BJ (cell line): Measurements from ENCODE around the gene ACTL7B. TPM values are rescaled to one million over a fixed set of nuclear protein-coding genes. Genes with fewer than 3 reads are reported as not detected.
"Not testable (repeated sequence)": the region's sequence is repeated elsewhere in the genome, so short reads cannot be mapped to it uniquely, and the experiment has no call there.

Source experiments
- CTCF ChIA-PET: fragments of 350-600 bp; formaldehyde crosslinking; extraction: SDS; loops from one replicate; lab custom pipeline; 2021; ENCODE audit warnings: antibody characterized with exemption, inconsistent platforms; lab: Yijun Ruan, JAX
- POLR2A ChIA-PET: fragments of 300-600 bp; sonication (Branson Sonifier 250); formaldehyde crosslinking; extraction: SDS; loops from one replicate; lab custom pipeline; 2021; ENCODE audit warnings: antibody characterized with exemption; lab: Charles Lee
- DNase-seq: peaks from one replicate; pipeline ENCODE4 v3.0.0-alpha.2; 2011; ENCODE audit warnings: low read depth
- H3K27me3 ChIP-seq: 2 replicates; pipeline ENCODE4 v1.6.0; 2011; ENCODE audit warnings: low read length; ENCODE audit not compliant: control insufficient read depth, insufficient read depth
- H3K36me3 ChIP-seq: 2 replicates; pipeline ENCODE4 v1.5.1; 2011; ENCODE audit warnings: low read length; ENCODE audit not compliant: control insufficient read depth, insufficient read depth
- H3K4me3 ChIP-seq: 2 replicates; pipeline ENCODE4 v1.5.1; 2011; ENCODE audit warnings: low read depth, mild to moderate bottlenecking, control low read depth, low read length
- polyA minus RNA-seq: library from RNA; depleted of rRNA, polyadenylated mRNA; stranded (reverse); fragments of >200 nt; gene quantifications from 2 replicates; pipeline ENCODE4 v1.2.3, GENCODE V29; 2011; rRNA and poly(A)+ RNA removed
- polyA plus RNA-seq: library from polyadenylated mRNA; depleted of rRNA; stranded (reverse); fragments of >200 nt; gene quantifications from 2 replicates; pipeline ENCODE4 v1.2.3, GENCODE V29; 2011; rRNA removed
- TF ChIP-seq, protein P1 (sequence below): IDR thresholded peaks from 2 replicates; pipeline ENCODE4 v1.5.1; 2011; ENCODE audit warnings: low read depth, mild to moderate bottlenecking, control low read depth, inconsistent platforms, low read length, moderate library complexity; ENCODE audit not compliant: insufficient read depth

The ACTL7B gene, protein sequence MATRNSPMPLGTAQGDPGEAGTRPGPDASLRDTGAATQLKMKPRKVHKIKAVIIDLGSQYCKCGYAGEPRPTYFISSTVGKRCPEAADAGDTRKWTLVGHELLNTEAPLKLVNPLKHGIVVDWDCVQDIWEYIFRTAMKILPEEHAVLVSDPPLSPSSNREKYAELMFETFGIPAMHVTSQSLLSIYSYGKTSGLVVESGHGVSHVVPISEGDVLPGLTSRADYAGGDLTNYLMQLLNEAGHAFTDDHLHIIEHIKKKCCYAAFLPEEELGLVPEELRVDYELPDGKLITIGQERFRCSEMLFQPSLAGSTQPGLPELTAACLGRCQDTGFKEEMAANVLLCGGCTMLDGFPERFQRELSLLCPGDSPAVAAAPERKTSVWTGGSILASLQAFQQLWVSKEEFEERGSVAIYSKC
- polyA plus RNA-seq: not detected in 2 replicates
- polyA minus RNA-seq: 0.09 and 0.10 TPM in 2 replicates

DNA sequence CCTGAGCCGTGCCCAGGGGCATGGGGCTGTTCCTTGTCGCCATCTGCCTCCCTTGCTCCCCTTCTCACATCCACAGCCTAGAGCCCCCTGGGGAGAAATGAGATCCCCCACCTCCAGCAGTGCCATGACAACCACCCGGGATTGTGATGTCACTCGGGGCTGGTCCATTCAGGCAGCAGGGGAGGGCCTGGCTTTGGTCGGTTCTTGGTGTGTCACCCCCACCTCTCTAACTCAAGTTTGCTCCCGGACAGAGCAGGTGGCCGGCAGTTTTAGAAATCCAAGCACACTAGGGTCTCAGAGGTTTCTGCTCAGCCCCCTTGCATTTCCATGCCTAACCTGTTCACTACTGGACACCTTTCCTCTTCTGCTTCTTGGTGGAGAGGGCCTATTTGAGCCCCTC is at the start of gene ACTL7B:
Gene ACTL7B (minus strand): TSS at position 99 of the 400 bp plus-strand sequence. CDS start 56 bp downstream, at position 43.
- DNase-seq: no peak
- POLR2A ChIA-PET: no interaction called here
- Histone ChIP-seq H3K27me3 (no peaks in the 10 kb centered on the region), H3K4me3 (no peak within 1 kb of the TSS), H3K36me3 (no peaks in the 10 kb centered on the region)
- CTCF ChIA-PET: interaction anchor here (0.9 kb wide), 1 partner anchor 553 kb away, joined by 3 read pairs; no protein-coding TSS in a partner anchor
- TF ChIP-seq, protein P1, sequence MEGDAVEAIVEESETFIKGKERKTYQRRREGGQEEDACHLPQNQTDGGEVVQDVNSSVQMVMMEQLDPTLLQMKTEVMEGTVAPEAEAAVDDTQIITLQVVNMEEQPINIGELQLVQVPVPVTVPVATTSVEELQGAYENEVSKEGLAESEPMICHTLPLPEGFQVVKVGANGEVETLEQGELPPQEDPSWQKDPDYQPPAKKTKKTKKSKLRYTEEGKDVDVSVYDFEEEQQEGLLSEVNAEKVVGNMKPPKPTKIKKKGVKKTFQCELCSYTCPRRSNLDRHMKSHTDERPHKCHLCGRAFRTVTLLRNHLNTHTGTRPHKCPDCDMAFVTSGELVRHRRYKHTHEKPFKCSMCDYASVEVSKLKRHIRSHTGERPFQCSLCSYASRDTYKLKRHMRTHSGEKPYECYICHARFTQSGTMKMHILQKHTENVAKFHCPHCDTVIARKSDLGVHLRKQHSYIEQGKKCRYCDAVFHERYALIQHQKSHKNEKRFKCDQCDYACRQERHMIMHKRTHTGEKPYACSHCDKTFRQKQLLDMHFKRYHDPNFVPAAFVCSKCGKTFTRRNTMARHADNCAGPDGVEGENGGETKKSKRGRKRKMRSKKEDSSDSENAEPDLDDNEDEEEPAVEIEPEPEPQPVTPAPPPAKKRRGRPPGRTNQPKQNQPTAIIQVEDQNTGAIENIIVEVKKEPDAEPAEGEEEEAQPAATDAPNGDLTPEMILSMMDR: no peak

DNA sequence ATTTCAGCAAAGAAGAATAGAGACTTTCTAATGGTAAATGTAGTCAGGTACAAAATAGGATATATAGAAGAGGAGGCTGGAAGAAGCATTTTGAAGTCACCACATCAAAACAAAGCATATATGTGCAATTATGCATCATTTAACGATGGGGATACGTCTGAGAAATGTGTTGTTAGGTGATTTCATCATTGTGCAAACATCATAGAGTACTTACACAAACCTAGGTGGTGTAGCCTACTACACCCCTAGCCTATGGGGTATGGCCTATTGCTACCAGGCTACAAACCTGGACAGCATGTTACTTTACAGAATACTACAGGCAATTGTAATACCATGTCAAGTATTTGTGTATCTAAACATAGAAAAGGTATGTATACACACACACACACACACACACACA is 49.7 kb upstream of the ACTL7B start:
- Histone ChIP-seq H3K4me3 (no peak overlapping the region), H3K36me3 (peaks cover 17% of the 10 kb centered on the region), H3K27me3 (no peaks in the 10 kb centered on the region)
- ChIA-PET POLR2A (no interaction called here), CTCF (no interaction called here)
- DNase-seq: no peak
- TF ChIP-seq, protein P1: no peak

DNA sequence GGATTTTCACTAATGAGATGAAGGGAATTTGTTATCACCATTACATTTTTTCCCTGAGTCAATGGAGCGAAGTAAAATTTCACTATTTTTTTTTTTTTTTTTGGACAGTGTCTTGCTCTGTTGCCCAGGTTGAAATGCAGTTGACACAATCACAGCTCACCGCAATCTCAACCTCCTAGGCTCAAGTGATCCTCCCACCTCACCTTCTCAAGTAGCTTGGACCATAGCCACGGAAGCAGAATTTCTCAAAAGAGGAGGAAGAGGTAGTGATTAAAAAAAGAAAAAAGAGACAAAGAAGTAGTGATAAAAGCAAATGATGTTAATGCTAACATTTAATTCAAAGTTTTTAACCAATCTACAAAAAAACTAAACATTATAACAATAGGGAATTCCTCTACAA is 48.4 kb upstream of the ACTL7B start:
- TF ChIP-seq, protein P1: no peak
- POLR2A ChIA-PET: interaction anchor here (0.6 kb wide), 1 partner anchor 21 kb away, joined by 10 read pairs; no protein-coding TSS in a partner anchor
- CTCF ChIA-PET: interaction anchor here (1.1 kb wide), 1 partner anchor 16 kb away, joined by 3 read pairs; no protein-coding TSS in a partner anchor
- H3K4me3 ChIP-seq: no peak overlapping the region
- DNase-seq: no peak
- H3K36me3 ChIP-seq: peaks cover 16% of the 10 kb centered on the region
- no peaks in the 10 kb centered on the region for H3K27me3 ChIP-seq

DNA sequence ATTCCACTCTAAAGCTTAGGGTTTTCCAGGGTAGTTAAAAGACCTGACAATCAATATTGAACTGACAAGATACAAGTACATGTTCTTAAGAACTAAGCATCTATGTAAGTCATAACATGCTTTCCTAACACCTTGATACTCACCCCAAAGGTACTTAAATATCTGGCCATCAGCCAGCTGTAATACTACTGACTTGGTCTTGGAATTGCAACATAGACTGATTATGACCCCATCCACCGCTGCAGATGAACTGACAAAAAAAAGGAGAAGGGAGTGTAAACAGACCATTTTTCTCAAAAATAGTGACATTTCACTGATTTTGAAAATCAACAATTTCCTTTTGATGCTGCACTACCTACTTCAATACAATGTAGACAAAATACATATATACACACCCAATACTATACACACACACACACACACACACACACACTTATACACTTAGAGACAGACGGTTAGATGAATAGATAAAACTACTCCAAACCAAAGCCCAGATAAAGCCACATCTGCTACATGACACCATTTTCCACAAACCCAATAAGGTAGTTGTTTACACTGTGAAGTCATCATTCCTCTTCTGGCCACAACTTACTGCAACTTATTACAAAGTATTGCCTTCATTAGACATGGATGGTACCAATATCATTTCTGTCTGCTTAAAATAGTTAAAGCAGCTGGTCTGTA is 47.8 kb upstream of the ACTL7B start:
- Histone ChIP-seq H3K27me3 (no peaks in the 10 kb centered on the region), H3K36me3 (peaks cover 14% of the 10 kb centered on the region), H3K4me3 (no peak overlapping the region)
- TF ChIP-seq, protein P1: no peak
- DNase-seq: no peak
- CTCF ChIA-PET: interaction anchor here (1.1 kb wide), 1 partner anchor 17 kb away, joined by 3 read pairs; no protein-coding TSS in a partner anchor
- POLR2A ChIA-PET: no interaction called here

DNA sequence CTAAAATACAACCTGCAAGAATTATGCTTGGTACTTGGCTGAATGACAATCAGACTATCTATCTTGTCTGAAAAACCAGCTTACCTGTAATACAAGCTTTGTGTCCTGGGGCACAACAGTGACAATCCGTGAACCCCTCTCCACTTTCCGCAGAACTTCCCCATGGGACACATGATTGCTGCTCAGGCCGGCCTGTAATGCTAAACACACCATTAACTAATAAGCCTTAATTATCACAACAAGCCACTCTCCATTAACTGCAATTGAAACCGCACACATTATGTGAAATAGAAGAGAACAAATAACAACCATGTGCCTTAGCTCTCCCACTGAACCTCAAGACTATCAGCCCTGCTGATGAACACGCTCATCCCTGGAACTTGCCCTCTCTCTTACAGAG is 44.4 kb upstream of the ACTL7B start:
- no peak for DNase-seq
- ChIA-PET POLR2A (no interaction called here), CTCF (interaction anchor here (0.6 kb wide), 3 partner anchors 65 to 1558 kb away, joined by 3 read pairs; no protein-coding TSS in a partner anchor)
- no peak overlapping the region for H3K4me3 ChIP-seq
- H3K27me3 ChIP-seq: no peaks in the 10 kb centered on the region
- H3K36me3 ChIP-seq: peaks cover 9% of the 10 kb centered on the region
- TF ChIP-seq, protein P1: no peak

DNA sequence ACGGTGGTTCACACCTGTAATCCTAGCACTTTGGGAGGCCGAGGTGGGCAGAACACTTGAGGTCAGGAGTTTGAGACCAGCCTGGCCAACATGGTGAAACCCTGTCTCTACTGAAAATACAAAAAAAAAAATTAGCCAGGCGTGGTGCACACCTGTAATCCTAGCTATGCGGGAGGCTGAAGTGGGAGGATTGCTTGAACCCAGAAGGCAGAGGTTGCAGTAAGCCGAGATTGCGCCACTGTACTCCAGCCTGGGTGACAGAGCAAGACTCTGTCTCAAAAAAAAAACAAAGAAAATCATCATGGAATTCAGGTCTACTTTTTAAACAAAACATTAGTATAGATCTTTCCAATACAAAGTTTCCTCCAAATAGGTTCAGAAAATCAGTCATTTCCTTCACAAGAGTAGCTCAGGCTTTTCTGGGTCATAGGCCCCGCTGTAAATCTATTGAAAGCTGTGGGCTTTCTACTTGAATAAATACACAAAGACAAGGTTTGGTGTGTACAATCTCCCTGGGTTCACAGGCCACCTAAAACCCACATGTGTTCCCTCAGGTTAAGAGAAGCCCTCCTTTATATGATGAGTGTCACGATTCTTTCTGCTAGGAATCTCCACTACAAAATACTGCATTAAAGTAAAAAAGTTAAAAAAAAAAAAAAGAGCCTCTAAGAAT is 43.4 kb upstream of the ACTL7B start:
- H3K27me3 ChIP-seq, DNase-seq, POLR2A ChIA-PET, H3K4me3 ChIP-seq: not testable (repeated sequence)
- peaks cover 10% of the 10 kb centered on the region for H3K36me3 ChIP-seq
- CTCF ChIA-PET: interaction anchor here (0.6 kb wide), 2 partner anchors 63 to 1557 kb away, joined by 3 read pairs; no protein-coding TSS in a partner anchor
